ENCODE data around the gene TVP23A. TPM values are rescaled to one million over a fixed set of nuclear protein-coding genes. Genes with fewer than 3 reads are reported as not detected.

TVP23A gene
- polyA plus RNA-seq = 8.8 and 9.1 TPM in 2 replicates
- polyA minus RNA-seq = 8.5 and 11.1 TPM in 2 replicates

GRCh38 chr16:10817963-10818941 is at the start of gene TVP23A:
TVP23A (minus strand) TSS chr16:10818794; CDS start chr16:10818493, 301 bp downstream.
- TF ChIP-seq TAF1 (IDR thresholded peaks at IDR 0.05; ENCODE audit: low read depth) (no peak), MXI1 (conservative IDR thresholded peaks at IDR 0.05; ENCODE audit: poor library complexity, severe bottlenecking) (no peak), EZH2 (IDR thresholded peaks at IDR 0.05; ENCODE audit: borderline replicate concordance, insufficient read depth, low read length, poor library complexity, severe bottlenecking) (no peak), POLR2AphosphoS5 (IDR thresholded peaks at IDR 0.05) (no peak), EP300 (conservative IDR thresholded peaks at IDR 0.05; ENCODE audit: poor library complexity, severe bottlenecking) (no peak), RAD21 (conservative IDR thresholded peaks at IDR 0.05) (no peak), REST (IDR thresholded peaks at IDR 0.05; ENCODE audit: borderline replicate concordance) (no peak), SMC3 (conservative IDR thresholded peaks at IDR 0.05; ENCODE audit: poor library complexity) (no peak)
- TF ChIP-seq, protein P1, sequence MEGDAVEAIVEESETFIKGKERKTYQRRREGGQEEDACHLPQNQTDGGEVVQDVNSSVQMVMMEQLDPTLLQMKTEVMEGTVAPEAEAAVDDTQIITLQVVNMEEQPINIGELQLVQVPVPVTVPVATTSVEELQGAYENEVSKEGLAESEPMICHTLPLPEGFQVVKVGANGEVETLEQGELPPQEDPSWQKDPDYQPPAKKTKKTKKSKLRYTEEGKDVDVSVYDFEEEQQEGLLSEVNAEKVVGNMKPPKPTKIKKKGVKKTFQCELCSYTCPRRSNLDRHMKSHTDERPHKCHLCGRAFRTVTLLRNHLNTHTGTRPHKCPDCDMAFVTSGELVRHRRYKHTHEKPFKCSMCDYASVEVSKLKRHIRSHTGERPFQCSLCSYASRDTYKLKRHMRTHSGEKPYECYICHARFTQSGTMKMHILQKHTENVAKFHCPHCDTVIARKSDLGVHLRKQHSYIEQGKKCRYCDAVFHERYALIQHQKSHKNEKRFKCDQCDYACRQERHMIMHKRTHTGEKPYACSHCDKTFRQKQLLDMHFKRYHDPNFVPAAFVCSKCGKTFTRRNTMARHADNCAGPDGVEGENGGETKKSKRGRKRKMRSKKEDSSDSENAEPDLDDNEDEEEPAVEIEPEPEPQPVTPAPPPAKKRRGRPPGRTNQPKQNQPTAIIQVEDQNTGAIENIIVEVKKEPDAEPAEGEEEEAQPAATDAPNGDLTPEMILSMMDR (IDR thresholded peaks at IDR 0.05; ENCODE audit: poor library complexity, severe bottlenecking) = no peak

DNA sequence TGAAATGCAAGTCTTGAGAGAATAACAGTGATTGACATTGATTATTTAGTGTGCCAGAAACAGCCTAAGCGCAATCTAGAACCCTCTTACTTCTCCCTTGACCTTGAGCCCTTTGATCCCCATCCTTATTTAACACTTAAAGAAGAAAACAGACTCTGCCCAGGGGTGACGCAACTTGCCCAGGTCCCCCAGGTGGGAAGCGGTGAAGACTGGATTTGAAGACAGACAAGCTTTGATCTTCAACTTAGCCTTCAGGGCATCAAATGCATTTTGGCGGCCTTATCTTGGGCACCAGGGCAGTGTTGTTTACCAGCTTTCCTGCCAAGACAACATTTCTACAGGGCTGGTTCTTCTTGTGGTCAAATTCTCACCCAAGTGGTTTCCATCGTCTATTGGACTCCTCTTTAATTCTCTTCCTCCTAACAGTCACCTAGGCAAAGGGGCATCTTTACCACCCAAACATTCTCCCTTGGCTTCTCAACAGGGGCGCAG is 49.6 kb upstream of the TVP23A start:
- Histone ChIP-seq H3F3A (ENCODE audit: insufficient read depth, low read length, poor library complexity, severe bottlenecking) (no peaks in the 10 kb centered on the region), H3K36me3 (ENCODE audit: insufficient read depth, low read length) (no peaks in the 10 kb centered on the region), H2AFZ (ENCODE audit: low read depth, low read length) (no peak overlapping the region), H3K9me2 (ENCODE audit: insufficient read depth, low read length) (no peaks in the 10 kb centered on the region), H3K79me2 (replicated peaks; ENCODE audit: insufficient read depth, low read length) (no peaks in the 10 kb centered on the region), H3K9me3 (ENCODE audit: low read length) (no peaks in the 10 kb centered on the region), H3K4me2 (ENCODE audit: low read length) (no peak overlapping the region), H3K4me3 (ENCODE audit: low read length) (no peak overlapping the region), H3K9ac (ENCODE audit: low read length) (no peak overlapping the region), H4K20me1 (ENCODE audit: insufficient read depth) (no peaks in the 10 kb centered on the region), H3K27me3 (ENCODE audit: insufficient read depth, low read depth, low read length) (peaks cover 4% of the 10 kb centered on the region), H3K27ac (ENCODE audit: low read length) (no peak overlapping the region)
- TF ChIP-seq EP300 (conservative IDR thresholded peaks at IDR 0.05; ENCODE audit: poor library complexity, severe bottlenecking) (no peak), MXI1 (conservative IDR thresholded peaks at IDR 0.05; ENCODE audit: poor library complexity, severe bottlenecking) (no peak), EZH2 (IDR thresholded peaks at IDR 0.05; ENCODE audit: borderline replicate concordance, insufficient read depth, low read length, poor library complexity, severe bottlenecking) (no peak), REST (IDR thresholded peaks at IDR 0.05; ENCODE audit: borderline replicate concordance) (no peak), SMC3 (conservative IDR thresholded peaks at IDR 0.05; ENCODE audit: poor library complexity) (no peak), POLR2AphosphoS5 (IDR thresholded peaks at IDR 0.05) (no peak), TAF1 (IDR thresholded peaks at IDR 0.05; ENCODE audit: low read depth) (no peak), RAD21 (conservative IDR thresholded peaks at IDR 0.05) (no peak)
- TF ChIP-seq, protein P1 (IDR thresholded peaks at IDR 0.05; ENCODE audit: poor library complexity, severe bottlenecking) = no peak

More at GRCh38 chr16:10817963-10818941, at the start of gene TVP23A:
- Histone ChIP-seq H4K20me1 (ENCODE audit: insufficient read depth) (no peaks in the 10 kb centered on the region), H3K9me3 (ENCODE audit: low read length) (no peaks in the 10 kb centered on the region), H3K9me2 (ENCODE audit: insufficient read depth, low read length) (no peaks in the 10 kb centered on the region), H3K9ac (ENCODE audit: low read length) (peak within 1 kb of the TSS; percentile 74), H3F3A (ENCODE audit: insufficient read depth, low read length, poor library complexity, severe bottlenecking) (no peaks in the 10 kb centered on the region), H3K79me2 (replicated peaks; ENCODE audit: insufficient read depth, low read length) (no peaks in the 10 kb centered on the region), H3K27ac (ENCODE audit: low read length) (no peak within 1 kb of the TSS), H3K4me3 (ENCODE audit: low read length) (peak within 1 kb of the TSS; percentile 66), H2AFZ (ENCODE audit: low read depth, low read length) (no peak within 1 kb of the TSS), H3K27me3 (ENCODE audit: insufficient read depth, low read depth, low read length) (no peaks in the 10 kb centered on the region), H3K36me3 (ENCODE audit: insufficient read depth, low read length) (no peaks in the 10 kb centered on the region), H3K4me2 (ENCODE audit: low read length) (no peak within 1 kb of the TSS)
